ENCODE results near the gene PLAGL2. TPM values are rescaled to one million over a fixed set of nuclear protein-coding genes. Genes with fewer than 3 reads are reported as not detected.

The PLAGL2 gene
- total RNA-seq, 1 experiment from 2014 or later: 3.3 TPM

- Histone ChIP-seq H3K9me3 (replicated peaks) (no peaks in the 10 kb centered on the region), H3K4me1 (replicated peaks) (no peaks in the 10 kb centered on the region), H3K27ac (no peak overlapping the region), H3K27me3 (replicated peaks) (no peaks in the 10 kb centered on the region), H3K4me3 (no peak overlapping the region), H3K36me3 (peaks cover 69% of the 10 kb centered on the region)
- no peak for DNase-seq (ENCODE audit: low read depth in 1 of 2, low spot score in 2 of 2)
Measured at GRCh38 chr20:32224463-32224862, 16.9 kb upstream of the PLAGL2 start.

DNA sequence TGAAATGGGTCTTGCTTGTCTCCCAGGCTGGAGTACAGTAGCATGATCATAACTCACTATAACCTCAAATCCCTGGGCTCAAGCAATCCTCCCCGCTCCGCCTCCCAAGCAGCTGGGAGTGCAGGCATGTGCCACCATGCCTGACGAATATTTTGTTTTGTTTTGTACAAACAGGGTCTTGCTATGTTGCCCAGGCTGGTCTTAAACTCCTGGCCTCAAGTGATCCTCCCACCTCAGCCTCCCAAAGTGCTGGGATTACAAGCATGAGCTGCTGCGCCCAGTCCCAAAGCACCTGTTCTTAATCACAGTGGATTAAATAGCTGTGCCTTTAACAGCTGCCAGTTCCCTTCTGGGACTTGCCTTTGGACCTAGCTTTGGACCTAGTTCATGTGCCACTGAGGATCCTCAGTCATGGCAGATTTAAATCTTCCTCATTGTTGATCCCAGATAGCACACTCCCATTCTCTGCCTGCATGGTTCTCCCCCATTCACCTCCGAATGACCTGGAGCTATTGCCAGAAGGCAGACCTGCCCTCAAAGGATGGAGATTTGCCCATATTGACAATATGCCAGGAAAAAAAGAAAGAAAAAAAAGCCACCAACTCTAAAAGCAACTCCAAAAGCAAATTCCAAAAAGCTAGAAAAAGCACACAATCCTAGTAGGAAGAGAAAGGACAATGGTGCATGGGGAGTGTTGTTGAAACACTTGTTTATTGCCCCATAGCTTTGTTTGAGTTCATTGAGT is 10.8 kb upstream of the PLAGL2 start:
- DNase-seq (ENCODE audit: low read depth in 1 of 2, low spot score in 2 of 2): no peak
- Histone ChIP-seq H3K36me3 (peaks cover 80% of the 10 kb centered on the region), H3K4me3 (no peak overlapping the region), H3K27me3 (replicated peaks) (no peaks in the 10 kb centered on the region), H3K4me1 (replicated peaks) (no peaks in the 10 kb centered on the region), H3K9me3 (replicated peaks) (no peaks in the 10 kb centered on the region), H3K27ac (no peak overlapping the region)

- Histone ChIP-seq H3K4me3 (no peak overlapping the region), H3K27me3 (replicated peaks) (no peaks in the 10 kb centered on the region), H3K27ac (no peak overlapping the region), H3K9me3 (replicated peaks) (no peaks in the 10 kb centered on the region), H3K36me3 (peaks cover 78% of the 10 kb centered on the region), H3K4me1 (replicated peaks) (no peaks in the 10 kb centered on the region)
- DNase-seq (ENCODE audit: low read depth in 1 of 2, low spot score in 2 of 2): no peak
Measured at GRCh38 chr20:32216179-32217142, 8.9 kb upstream of the PLAGL2 start.

DNA sequence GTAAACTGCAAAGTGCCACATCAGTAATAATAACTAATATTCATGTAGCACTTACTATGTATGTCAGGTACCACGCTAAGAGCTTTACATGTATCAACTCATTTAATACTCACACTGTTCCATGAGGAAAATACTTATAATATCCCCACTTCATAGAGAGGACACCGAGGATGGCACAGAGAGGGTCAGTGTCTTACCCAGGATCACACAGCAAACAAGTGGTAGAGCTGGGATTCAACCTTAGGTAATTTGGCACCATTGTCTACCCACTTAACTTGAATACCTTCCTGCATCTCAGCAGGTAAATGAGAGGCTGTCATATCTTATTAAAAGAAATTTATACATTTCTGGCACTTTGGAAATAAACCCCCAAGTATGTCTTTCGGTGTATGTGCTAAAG is 8.2 kb upstream of the PLAGL2 start:
- Histone ChIP-seq H3K27ac (no peak overlapping the region), H3K27me3 (replicated peaks) (no peaks in the 10 kb centered on the region), H3K9me3 (replicated peaks) (no peaks in the 10 kb centered on the region), H3K4me3 (no peak overlapping the region), H3K4me1 (replicated peaks) (no peaks in the 10 kb centered on the region), H3K36me3 (peaks cover 79% of the 10 kb centered on the region)
- no peak for DNase-seq (ENCODE audit: low read depth in 1 of 2, low spot score in 2 of 2)

DNA sequence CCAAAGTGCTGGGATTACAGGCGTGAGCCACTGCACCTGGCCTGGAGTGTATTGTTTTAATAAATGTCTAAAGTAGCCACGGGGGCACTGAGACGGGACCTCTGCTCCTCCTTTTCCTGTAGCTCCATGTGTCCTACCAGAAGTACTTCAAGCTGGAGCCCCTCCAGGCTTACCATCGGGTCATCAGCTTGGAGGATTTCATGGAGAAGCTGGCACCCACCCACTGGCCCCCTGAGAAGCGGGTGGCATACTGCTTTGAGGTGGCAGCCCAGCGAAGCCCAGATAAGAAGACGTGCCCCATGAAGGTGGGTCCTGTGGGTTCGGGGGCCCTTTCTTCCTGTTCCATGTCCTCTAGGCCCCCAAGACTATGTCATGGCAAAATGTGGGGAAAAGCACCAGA is 7.6 kb upstream of the PLAGL2 start:
- Histone ChIP-seq H3K27ac (no peak overlapping the region), H3K27me3 (replicated peaks) (no peaks in the 10 kb centered on the region), H3K4me3 (no peak overlapping the region), H3K36me3 (peaks cover 82% of the 10 kb centered on the region), H3K9me3 (replicated peaks) (no peaks in the 10 kb centered on the region), H3K4me1 (replicated peaks) (no peaks in the 10 kb centered on the region)
- no peak for DNase-seq (ENCODE audit: low read depth in 1 of 2, low spot score in 2 of 2)

GRCh38 chr20:32213870-32214269 is 6.3 kb upstream of the PLAGL2 start:
- Histone ChIP-seq H3K4me3 (no peak overlapping the region), H3K27ac (no peak overlapping the region), H3K9me3 (replicated peaks) (no peaks in the 10 kb centered on the region), H3K4me1 (replicated peaks) (no peaks in the 10 kb centered on the region), H3K27me3 (replicated peaks) (no peaks in the 10 kb centered on the region), H3K36me3 (peaks cover 86% of the 10 kb centered on the region)
- no peak for DNase-seq (ENCODE audit: low read depth in 1 of 2, low spot score in 2 of 2)

GRCh38 chr20:32209850-32210605 is 2.5 kb upstream of the PLAGL2 start:
- peaks cover 70% of the 10 kb centered on the region for H3K36me3 ChIP-seq

GRCh38 chr20:32208499-32209154 is 1.1 kb upstream of the PLAGL2 start:
- H3K4me1 ChIP-seq (replicated peaks): peaks cover 16% of the 10 kb centered on the region
- H3K27me3 ChIP-seq (replicated peaks): no peaks in the 10 kb centered on the region
- H3K27ac ChIP-seq: no peak overlapping the region
- peak in 1 of 2 experiments; percentile 15 for DNase-seq (ENCODE audit: low read depth in 1 of 2, low spot score in 2 of 2)
- peaks cover 3% of the 10 kb centered on the region; the same call in 1 of the 2 replicates for H3K9me3 ChIP-seq (replicated peaks)
- H3K36me3 ChIP-seq: peaks cover 73% of the 10 kb centered on the region
- H3K4me3 ChIP-seq: peak overlapping the region; percentile 99

More at GRCh38 chr20:32209850-32210605, 2.5 kb upstream of the PLAGL2 start:
- Histone ChIP-seq H3K4me3 (no peak overlapping the region), H3K27ac (no peak overlapping the region), H3K4me1 (replicated peaks) (peaks cover 16% of the 10 kb centered on the region), H3K9me3 (replicated peaks) (peaks cover 3% of the 10 kb centered on the region; the same call in 1 of the 2 replicates), H3K27me3 (replicated peaks) (no peaks in the 10 kb centered on the region)
- DNase-seq (ENCODE audit: low read depth in 1 of 2, low spot score in 2 of 2): no peak

DNA sequence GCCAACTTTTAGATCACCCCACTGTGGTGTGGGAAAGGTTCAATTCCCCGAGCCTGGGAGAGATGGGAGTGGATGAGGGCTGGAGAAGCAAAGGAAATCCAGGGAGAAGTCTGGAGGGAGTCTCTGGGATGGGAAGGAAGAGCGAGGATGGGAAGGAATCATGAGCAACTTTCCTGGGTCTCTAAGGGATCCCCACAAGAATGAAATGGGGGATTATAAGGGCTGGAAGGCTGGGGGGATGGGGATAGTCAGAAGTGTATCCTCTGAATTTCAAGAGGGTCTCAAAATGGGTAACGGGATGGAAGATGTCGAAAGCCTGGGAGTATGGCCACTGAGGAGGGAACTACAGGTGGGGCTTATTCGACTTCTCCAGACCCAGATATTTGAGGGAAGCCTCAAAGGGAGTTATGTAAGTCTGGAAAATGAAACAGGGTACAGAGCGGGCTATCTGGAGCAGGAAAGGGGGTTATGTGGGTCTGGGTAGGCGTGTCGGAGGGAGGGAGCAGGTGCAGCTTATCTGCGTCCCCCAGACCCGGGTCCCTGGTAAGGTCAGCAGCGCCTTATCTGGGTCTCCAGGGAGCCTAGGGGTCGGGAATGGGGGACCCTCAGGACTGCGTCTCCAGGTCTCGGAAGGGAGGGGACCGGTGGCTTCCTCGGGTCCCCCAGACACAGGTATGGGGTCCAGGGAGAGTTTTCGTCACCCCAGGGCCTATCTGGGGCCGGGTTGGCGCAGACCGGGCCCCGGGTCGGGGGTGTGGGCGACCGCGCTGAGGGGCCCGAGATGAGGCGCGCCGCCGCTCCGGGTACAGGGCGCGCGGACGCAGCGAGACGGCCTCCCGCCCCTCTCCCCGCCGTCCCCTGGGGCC is 550 bp downstream of the PLAGL2 start:
- Histone ChIP-seq H3K9me3 (replicated peaks) (peaks cover 3% of the 10 kb centered on the region; the same call in 1 of the 2 replicates), H3K36me3 (peaks cover 76% of the 10 kb centered on the region), H3K4me1 (replicated peaks) (peaks cover 16% of the 10 kb centered on the region), H3K27ac (peak overlapping the region; percentile 61), H3K27me3 (replicated peaks) (no peaks in the 10 kb centered on the region), H3K4me3 (peak overlapping the region; percentile 99)
- DNase-seq (ENCODE audit: low read depth in 1 of 2, low spot score in 2 of 2): peak in 1 of 2 experiments; percentile 17

DNA sequence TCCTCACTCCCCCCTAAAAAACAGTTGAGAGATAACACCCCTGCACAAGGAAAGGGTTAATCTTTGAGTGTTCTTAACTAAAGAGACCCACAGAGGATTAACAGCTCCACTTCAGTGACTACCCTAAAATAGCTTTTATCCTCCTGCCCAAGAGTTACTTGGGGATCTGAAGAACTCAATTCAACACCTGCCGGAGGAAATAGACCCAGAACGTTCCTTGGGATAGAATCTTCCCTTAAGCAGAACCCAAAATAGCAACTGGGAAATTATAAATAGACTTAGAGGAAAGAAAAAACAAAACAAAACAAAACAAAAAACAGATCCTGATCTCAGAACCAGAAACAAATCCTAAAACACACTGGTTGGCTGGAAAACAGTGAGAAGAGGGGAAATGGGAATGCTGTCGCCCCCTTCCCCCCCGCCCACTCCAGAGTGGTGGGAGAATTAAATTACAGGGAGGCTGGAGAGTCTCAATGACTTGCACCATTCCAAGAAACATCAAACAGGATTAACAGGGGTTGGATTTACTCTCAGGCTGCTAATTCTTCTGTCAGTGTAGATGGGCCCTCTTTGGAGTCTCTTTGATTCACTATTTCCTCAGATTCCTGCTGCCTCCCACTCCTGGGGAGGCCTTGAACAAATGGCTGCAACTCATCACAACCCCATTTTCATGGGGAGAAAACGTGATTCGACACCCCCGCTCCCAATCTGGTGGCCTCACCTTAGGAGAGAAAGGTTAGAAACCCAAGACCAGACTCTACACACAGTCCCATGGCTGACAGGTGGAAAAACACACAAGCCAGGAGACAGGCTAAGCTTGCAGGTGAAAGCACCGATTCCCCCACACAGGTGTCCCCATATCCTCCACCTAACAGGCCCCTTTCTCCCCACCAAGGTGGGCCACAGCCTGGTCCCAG is 1.4 kb downstream of the PLAGL2 start:
- Histone ChIP-seq H3K9me3 (replicated peaks) (peaks cover 3% of the 10 kb centered on the region; the same call in 1 of the 2 replicates), H3K4me1 (replicated peaks) (peaks cover 16% of the 10 kb centered on the region), H3K36me3 (peaks cover 76% of the 10 kb centered on the region), H3K27me3 (replicated peaks) (no peaks in the 10 kb centered on the region), H3K4me3 (peak overlapping the region; percentile 99), H3K27ac (no peak overlapping the region)
- no peak for DNase-seq (ENCODE audit: low read depth in 1 of 2, low spot score in 2 of 2)

DNA sequence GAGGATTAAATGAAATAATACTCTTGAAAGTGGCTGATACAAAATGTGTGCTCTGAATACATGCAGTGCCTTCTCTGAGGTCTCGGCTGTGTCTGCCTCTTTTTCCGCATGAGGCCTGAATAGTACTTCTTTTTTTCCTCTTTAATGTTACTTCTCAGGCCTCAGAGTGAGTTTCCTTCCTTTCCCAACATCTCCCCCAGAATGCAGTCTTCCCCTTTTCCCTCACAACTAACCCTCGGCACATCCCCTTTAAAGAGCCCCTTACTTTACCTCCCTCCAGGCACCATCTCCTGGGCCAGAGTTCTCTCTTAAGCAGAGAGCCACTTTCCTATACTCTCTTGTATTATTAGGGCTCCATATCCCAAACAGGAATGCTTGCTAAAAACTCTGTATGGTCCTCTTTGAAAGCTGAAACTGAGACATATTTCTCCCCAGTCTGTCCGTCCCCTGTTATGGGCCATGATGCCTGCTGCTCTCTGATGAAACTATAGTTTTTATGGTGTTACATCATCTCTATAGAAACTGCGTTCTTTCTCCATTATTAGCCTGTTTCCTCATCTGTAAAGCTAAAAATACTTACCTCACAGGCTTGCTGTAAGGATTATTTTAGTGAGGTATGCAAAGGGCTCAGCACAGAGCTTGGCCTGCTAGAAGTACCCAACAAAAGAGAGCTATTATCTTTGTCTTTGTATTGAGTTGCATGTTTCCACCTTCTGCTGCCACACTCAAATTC is 2.3 kb downstream of the PLAGL2 start:
- Histone ChIP-seq H3K27ac (no peak overlapping the region), H3K27me3 (replicated peaks) (no peaks in the 10 kb centered on the region), H3K4me3 (no peak overlapping the region), H3K4me1 (replicated peaks) (peaks cover 16% of the 10 kb centered on the region), H3K36me3 (peaks cover 76% of the 10 kb centered on the region), H3K9me3 (replicated peaks) (peaks cover 3% of the 10 kb centered on the region; the same call in 1 of the 2 replicates)
- DNase-seq (ENCODE audit: low read depth in 1 of 2, low spot score in 2 of 2): no peak

Data from SJSA1 (cell line).